Stimulated activated CD8-positive, alpha-beta memory T cell treated with anti-CD3 and anti-CD28 coated beads, Interleukin-12 subunit alpha, Interleukin-12 subunit beta, amount 100 ng/mL, for 1 hour (primary cell): ENCODE measurements around the gene DDX6.

Source experiments
- DNase-seq: peaks from one replicate; pipeline ENCODE4 v3.0.0-alpha.2; 2020; ENCODE audit warnings: low read depth

DDX6 gene

GRCh38 chr11:118705111-118705741, 85.7 kb downstream of the DDX6 start:
- DNase-seq = peak; percentile 24

DNA sequence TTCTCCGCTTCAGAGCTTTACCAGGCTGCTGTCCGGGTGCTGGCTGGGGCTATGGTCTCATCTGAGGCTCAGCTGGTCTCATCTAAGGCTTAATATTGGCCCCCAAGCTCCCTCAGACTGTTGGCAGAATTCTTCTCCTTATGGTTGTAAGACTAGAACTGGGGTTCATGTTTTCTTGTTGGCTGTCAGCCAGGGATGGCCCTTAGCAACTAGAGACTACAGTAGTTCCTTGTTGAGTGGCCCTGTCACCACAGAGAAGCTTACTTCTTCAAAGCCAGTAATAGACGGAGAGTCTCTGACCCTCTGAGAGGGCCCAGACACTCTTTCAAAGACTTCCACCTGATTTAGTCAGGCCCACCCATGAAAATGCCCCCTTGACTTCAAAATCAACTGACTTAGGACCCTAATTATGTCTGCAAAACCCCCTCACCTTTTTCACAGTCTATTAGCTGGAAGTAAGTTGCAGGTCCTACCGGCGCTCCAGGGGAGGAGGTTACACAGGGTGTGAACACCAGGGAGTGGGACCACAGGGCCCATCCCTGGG, 87.3 kb downstream of the DDX6 start:
- no peak for DNase-seq

- DNase-seq = peak; percentile 54
Measured at GRCh38 chr11:118699506-118700220, 91.3 kb downstream of the DDX6 start.
